Measurements from ENCODE around the gene FOXP2. TPM values are rescaled to one million over a fixed set of nuclear protein-coding genes. Genes with fewer than 3 reads are reported as not detected.

FOXP2 gene
- total RNA-seq, 1 donor from 2014 or later: 7.6 TPM

DNA sequence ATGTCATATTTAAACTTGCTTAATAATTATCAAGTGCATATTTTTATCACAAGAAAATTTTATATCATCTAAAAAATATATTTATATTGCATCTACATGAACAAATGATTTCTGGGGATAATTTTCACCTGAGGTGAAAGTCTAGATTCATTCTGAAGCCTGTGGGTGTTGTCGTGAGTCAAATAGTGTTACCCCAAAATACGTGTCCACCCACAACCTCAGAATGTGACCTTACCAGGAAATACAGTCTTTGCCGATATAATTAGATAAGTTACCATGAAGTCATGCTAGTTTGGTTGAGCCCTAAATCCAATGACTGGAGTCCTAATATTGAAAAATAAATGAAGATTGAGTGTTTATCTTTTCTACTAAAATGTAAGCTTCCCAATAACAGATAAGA lies 304.2 kb downstream of the FOXP2 start:
- ATAC-seq: no peak
- no peak for DNase-seq
- no peaks in the 10 kb centered on the region for H3K36me3 ChIP-seq
- H3K27ac ChIP-seq: no peak overlapping the region
- no peaks in the 10 kb centered on the region for H3K9me3 ChIP-seq
- no peaks in the 10 kb centered on the region for H3K27me3 ChIP-seq
- H3K4me3 ChIP-seq: no peak overlapping the region
- no peaks in the 10 kb centered on the region for H3K4me1 ChIP-seq
- intact Hi-C loops (cut with DNase I): no loop called here
- TF ChIP-seq, protein P1, sequence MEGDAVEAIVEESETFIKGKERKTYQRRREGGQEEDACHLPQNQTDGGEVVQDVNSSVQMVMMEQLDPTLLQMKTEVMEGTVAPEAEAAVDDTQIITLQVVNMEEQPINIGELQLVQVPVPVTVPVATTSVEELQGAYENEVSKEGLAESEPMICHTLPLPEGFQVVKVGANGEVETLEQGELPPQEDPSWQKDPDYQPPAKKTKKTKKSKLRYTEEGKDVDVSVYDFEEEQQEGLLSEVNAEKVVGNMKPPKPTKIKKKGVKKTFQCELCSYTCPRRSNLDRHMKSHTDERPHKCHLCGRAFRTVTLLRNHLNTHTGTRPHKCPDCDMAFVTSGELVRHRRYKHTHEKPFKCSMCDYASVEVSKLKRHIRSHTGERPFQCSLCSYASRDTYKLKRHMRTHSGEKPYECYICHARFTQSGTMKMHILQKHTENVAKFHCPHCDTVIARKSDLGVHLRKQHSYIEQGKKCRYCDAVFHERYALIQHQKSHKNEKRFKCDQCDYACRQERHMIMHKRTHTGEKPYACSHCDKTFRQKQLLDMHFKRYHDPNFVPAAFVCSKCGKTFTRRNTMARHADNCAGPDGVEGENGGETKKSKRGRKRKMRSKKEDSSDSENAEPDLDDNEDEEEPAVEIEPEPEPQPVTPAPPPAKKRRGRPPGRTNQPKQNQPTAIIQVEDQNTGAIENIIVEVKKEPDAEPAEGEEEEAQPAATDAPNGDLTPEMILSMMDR (IDR thresholded peaks at IDR 0.05): no peak

DNA sequence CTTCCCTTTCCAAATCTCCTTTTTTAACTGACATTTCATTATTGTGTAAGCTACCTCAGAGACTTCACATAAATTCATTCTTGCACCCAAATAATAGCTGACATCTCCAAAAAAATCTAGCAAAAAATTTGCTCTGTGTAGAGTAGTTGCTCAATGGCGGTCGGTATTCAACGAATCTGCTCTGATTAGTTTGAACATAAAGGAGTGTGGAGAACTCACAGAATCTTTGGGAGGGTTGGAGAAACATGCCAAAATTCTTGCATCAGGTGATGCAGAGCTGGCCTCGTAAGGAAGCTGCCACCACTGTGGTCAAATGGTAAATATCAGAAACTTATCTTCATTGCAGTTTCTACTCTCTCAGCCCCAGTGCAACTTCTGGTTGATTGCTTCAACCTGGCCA lies 306.1 kb downstream of the FOXP2 start:
- intact Hi-C loops (cut with DNase I): no loop called here
- Histone ChIP-seq H3K9me3 (no peaks in the 10 kb centered on the region), H3K36me3 (no peaks in the 10 kb centered on the region), H3K4me3 (no peak overlapping the region), H3K27me3 (no peaks in the 10 kb centered on the region), H3K4me1 (no peaks in the 10 kb centered on the region), H3K27ac (no peak overlapping the region)
- ATAC-seq (no peak), DNase-seq (no peak)
- TF ChIP-seq, protein P1 (IDR thresholded peaks at IDR 0.05): no peak

DNA sequence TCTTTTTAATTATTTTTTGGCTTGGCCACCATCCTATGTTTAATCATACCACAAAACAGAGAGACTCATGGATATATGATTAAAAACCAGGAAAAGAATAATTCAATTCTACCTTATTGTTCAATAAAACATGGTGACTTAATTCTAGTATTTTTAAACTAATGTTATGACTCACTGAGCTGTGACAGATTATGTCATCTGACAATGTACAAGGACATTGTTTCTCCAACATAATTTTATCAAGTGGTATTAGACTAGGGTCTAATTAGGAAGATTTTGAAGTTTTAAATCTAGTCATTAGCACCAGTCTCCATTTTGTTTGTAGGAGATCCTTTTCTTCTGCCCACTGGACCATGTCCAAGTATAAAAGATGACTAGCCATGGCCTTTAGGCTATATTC lies 307.9 kb downstream of the FOXP2 start:
- TF ChIP-seq, protein P1 (IDR thresholded peaks at IDR 0.05): no peak
- Histone ChIP-seq H3K36me3 (no peaks in the 10 kb centered on the region), H3K4me3 (no peak overlapping the region), H3K27me3 (no peaks in the 10 kb centered on the region), H3K9me3 (no peaks in the 10 kb centered on the region), H3K4me1 (no peaks in the 10 kb centered on the region), H3K27ac (no peak overlapping the region)
- intact Hi-C loops (cut with DNase I): no loop called here
- ATAC-seq (no peak), DNase-seq (no peak)

DNA sequence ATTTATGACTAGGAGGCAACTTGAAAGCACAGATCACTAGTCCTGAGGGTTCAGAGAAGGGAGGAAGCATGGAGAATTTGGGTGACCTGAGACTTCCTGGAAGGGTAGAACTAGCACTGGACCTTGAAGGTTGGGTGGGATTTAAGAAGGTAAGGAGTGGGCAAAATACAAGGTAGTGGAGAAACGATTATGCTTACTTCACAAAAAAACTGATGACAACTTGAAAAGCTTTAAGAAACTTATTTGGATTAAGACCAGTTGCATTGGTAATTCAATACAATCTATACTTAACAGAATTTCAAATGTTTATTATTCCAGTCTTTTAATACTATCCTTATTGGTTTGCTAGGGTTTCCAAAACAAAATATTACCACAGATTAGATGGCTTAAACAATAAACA lies 308.7 kb downstream of the FOXP2 start:
- Histone ChIP-seq H3K4me1 (no peaks in the 10 kb centered on the region), H3K36me3 (no peaks in the 10 kb centered on the region), H3K4me3 (no peak overlapping the region), H3K27ac (no peak overlapping the region), H3K9me3 (no peaks in the 10 kb centered on the region), H3K27me3 (no peaks in the 10 kb centered on the region)
- DNase-seq: no peak
- intact Hi-C loops (cut with DNase I): no loop called here
- ATAC-seq: no peak
- TF ChIP-seq, protein P1 (IDR thresholded peaks at IDR 0.05): no peak

DNA sequence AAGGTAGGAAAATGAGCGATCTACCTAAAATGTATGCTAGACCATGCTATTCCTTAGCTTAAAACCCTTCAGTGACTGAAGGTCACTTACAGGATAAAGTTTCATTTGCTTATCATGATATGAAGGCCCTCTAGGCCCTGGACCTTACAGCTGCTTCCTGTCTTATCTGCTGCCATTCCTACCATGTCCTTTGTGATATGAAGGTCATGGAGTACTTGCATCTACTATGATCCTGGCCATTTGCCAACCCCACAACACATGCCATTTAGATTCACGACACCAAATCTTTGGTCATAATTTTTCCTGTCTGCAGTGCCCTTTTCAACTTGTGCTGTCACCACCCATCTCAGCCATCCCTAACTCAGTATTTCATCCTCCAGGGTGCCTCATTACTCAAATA lies 325.5 kb downstream of the FOXP2 start:
- DNase-seq: no peak
- Histone ChIP-seq H3K4me1 (no peaks in the 10 kb centered on the region), H3K27me3 (no peaks in the 10 kb centered on the region), H3K36me3 (no peaks in the 10 kb centered on the region), H3K4me3 (no peak overlapping the region), H3K9me3 (no peaks in the 10 kb centered on the region), H3K27ac (no peak overlapping the region)
- intact Hi-C loops (cut with DNase I): no loop called here
- ATAC-seq: no peak
- TF ChIP-seq, protein P1 (IDR thresholded peaks at IDR 0.05): no peak

DNA sequence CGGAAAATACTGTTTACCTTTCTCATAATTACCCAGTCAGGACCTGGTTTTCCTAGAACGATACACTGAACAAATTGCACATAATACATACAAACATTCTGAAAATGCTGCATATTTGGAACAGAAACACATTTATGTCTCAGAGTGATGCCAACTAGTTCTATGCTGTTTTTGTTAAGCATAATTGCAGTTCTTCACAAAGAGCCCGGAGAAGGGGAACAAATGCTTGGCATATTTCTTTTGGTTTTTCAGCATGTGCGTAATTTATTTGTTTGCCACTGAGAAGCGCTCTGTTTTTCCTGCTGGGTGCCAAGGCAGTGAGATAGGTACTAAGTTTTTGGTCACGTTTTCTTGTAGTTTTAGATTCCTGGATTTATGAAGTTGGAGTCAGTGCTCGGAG lies 326.3 kb downstream of the FOXP2 start:
- ATAC-seq: no peak
- intact Hi-C loops (cut with DNase I): no loop called here
- H3K36me3 ChIP-seq: no peaks in the 10 kb centered on the region
- DNase-seq: no peak
- H3K9me3 ChIP-seq: no peaks in the 10 kb centered on the region
- no peaks in the 10 kb centered on the region for H3K27me3 ChIP-seq
- no peak overlapping the region for H3K27ac ChIP-seq
- no peak overlapping the region for H3K4me3 ChIP-seq
- TF ChIP-seq, protein P1 (IDR thresholded peaks at IDR 0.05): no peak
- no peaks in the 10 kb centered on the region for H3K4me1 ChIP-seq
